22Rv1 (cell line): Measurements from ENCODE around the gene TOMM20.

Experiments
- H3K27ac ChIP-seq: fragments of 450-650 bp; 2 replicates; pipeline ENCODE4 v1.5.1; 2017
- CTCF ChIP-seq: fragments of 450-650 bp; IDR thresholded peaks from 2 replicates; pipeline ENCODE4 v1.5.1; 2017; ENCODE audit warnings: mild to moderate bottlenecking
- ZFX ChIP-seq: fragments of 450-650 bp; IDR thresholded peaks from 2 replicates; pipeline ENCODE4 v1.6.1; 2017; ENCODE audit warnings: antibody characterized with exemption, borderline replicate concordance

The TOMM20 gene

GRCh38 chr1:235060607-235061470, 67.8 kb downstream of the TOMM20 start:
- peak overlapping the region; percentile 61 for H3K27ac ChIP-seq
- TF ChIP-seq CTCF (no peak), ZFX (no peak)
